ENCODE data around the gene ZSCAN30. TPM values are rescaled to one million over a fixed set of nuclear protein-coding genes. Genes with fewer than 3 reads are reported as not detected.

ZSCAN30 gene
- total and polyA plus RNA-seq, 12 donors, result 3.8 to 31.5 (median 14.2) TPM

DNA sequence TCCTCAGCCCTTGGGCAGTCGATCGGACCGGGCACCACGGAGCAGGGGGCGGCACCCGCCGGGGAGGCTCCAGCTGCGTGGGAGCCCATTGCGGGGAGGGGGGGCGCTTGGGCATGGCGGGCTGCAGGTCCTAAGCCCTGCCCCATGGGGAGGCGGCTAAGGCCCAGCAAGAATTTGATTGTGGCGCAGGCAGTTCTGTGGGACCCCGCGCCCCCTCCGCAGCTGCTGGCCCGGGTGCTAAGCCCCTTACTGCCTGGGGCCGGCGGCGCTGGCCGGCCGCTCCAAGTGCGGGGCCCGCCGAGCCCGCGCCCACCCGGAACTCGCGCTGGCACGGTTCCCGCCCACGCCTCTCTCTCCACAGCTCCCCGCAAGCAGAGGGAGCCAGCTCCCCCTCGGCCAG lies 18.4 kb downstream of the ZSCAN30 start:
- Histone ChIP-seq H3K27ac (no peak overlapping the region), H3K9me3 (peaks cover 0 to 50% (median 0%) of the 10 kb centered on the region in 11 donors), H3K4me1 (peaks cover 0 to 12% (median 5%) of the 10 kb centered on the region in 9 donors), H3K27me3 (no peaks in the 10 kb centered on the region), H3K4me3 (no peak overlapping the region), H3K36me3 (no peaks in the 10 kb centered on the region)
- TF ChIP-seq, protein P1, sequence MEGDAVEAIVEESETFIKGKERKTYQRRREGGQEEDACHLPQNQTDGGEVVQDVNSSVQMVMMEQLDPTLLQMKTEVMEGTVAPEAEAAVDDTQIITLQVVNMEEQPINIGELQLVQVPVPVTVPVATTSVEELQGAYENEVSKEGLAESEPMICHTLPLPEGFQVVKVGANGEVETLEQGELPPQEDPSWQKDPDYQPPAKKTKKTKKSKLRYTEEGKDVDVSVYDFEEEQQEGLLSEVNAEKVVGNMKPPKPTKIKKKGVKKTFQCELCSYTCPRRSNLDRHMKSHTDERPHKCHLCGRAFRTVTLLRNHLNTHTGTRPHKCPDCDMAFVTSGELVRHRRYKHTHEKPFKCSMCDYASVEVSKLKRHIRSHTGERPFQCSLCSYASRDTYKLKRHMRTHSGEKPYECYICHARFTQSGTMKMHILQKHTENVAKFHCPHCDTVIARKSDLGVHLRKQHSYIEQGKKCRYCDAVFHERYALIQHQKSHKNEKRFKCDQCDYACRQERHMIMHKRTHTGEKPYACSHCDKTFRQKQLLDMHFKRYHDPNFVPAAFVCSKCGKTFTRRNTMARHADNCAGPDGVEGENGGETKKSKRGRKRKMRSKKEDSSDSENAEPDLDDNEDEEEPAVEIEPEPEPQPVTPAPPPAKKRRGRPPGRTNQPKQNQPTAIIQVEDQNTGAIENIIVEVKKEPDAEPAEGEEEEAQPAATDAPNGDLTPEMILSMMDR (IDR thresholded peaks at IDR 0.05), result no peak
- ATAC-seq (peak in 1 of 8 donors; percentile 28), DNase-seq (no peak)
- intact Hi-C loops (cut with DNase I), result loop anchor here in 1 of 10 donors (10.0 kb wide), 1 partner anchor 1057 kb away; no protein-coding TSS in a partner anchor
- WGBS, 2 donors, result 93 to 96% methylated on average over 32 to 35 of the region's 35 CpGs

DNA sequence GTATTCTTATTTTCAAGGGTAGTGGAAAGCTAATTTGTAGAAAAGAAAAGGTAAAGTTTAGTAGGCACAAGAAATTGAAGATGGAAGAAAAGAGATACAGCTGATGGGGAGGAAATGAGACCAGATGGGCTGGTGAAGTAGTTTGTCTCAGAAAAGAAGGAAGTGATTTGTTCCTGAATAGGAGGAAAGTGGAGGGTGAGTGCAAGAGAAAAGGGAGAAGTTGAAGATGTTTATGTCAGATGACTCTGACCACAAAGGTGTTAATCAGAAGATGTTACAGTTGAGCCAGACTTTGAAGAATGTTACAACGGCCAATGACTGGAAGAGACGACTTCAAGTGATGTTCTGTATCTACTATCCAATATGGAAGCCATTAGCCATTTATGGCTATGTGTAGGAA lies 21.2 kb downstream of the ZSCAN30 start:
- intact Hi-C loops (cut with DNase I), result no loop called here
- no peak for DNase-seq
- peaks cover 0 to 6% (median 0%) of the 10 kb centered on the region in 9 donors for H3K36me3 ChIP-seq
- H3K4me3 ChIP-seq, result no peak overlapping the region
- no peaks in the 10 kb centered on the region for H3K27me3 ChIP-seq
- peaks cover 0 to 34% (median 0%) of the 10 kb centered on the region in 11 donors for H3K9me3 ChIP-seq
- 69 to 96% methylated on average over 2 of the region's 2 CpGs for WGBS, 2 donors
- TF ChIP-seq, protein P1 (IDR thresholded peaks at IDR 0.05), result no peak
- H3K27ac ChIP-seq, result no peak overlapping the region
- ATAC-seq, result no peak
- H3K4me1 ChIP-seq, result peaks cover 0 to 12% (median 5%) of the 10 kb centered on the region in 9 donors

DNA sequence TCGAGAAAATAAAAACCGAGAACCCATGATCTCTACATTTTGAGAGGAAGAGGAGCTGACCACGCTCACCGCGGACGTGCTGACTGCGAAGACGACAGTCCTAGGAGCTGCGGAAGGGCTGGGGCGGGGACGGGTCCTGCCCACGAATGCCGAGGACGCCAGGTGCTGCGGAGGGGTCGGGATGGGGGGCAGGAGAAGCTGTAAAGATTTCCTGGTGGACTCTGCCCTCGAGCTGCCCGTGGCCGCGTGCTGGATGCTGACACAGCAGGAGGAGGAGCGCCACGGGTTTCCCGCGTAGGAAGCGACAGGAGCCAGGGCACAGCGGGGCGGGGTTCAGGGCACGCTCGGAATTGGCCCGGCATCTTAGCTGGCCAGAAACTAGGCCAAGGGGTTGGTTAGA lies 22.2 kb downstream of the ZSCAN30 start:
- Histone ChIP-seq H3K27me3 (no peaks in the 10 kb centered on the region), H3K36me3 (peaks cover 0 to 16% (median 3%) of the 10 kb centered on the region in 9 donors), H3K9me3 (peaks cover 0 to 23% (median 0%) of the 10 kb centered on the region in 11 donors), H3K4me3 (peak overlapping the region; percentile 38 to 88 (median 73)), H3K27ac (peak overlapping the region; percentile 21 to 93 (median 87)), H3K4me1 (peaks cover 0 to 12% (median 5%) of the 10 kb centered on the region in 9 donors)
- ATAC-seq, result peak in 4 of 8 donors; percentile 4 to 42 (median 15)
- intact Hi-C loops (cut with DNase I), result loop anchor here in 3 of 10 donors (1.0 to 2.0 kb wide), 5 partner anchors 21 to 77 kb away; partner anchors contain the start of genes ZNF24 (in 2 of the 3) and ZNF397 (in 2 of the 3)
- TF ChIP-seq, protein P1 (IDR thresholded peaks at IDR 0.05), result no peak
- peak; percentile 11 to 35 for DNase-seq
- WGBS, 2 donors, result 40 to 41% methylated on average over 30 of the region's 30 CpGs

DNA sequence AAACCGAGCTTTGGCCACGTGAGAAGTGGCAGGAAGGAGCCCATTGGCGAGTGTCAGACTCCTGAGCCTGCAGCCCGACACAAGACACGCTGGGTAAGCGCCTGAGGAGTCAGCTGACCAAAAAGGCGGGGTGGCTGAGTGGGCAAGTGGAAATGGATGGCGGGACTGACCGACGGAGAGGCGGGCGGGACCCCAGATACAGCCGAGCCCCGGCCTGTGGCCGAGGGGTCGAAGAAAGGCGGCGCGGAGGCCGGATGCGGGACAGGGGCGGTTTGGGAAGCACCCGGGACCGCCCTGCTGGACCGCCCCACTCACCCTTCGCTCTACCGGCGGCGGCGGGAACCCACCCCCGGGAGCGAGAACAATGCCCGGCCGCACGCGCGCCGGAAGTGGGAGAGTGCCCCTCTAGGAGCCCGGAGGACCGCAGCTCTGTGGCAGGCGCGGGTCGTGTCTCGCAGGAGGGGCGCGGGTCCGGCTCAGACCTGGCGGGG lies 22.8 kb downstream of the ZSCAN30 start:
- no peaks in the 10 kb centered on the region for H3K27me3 ChIP-seq
- peak; percentile 95 to 98 (median 98) for ATAC-seq
- peaks cover 0 to 17% (median 0%) of the 10 kb centered on the region in 11 donors for H3K9me3 ChIP-seq
- peak overlapping the region; percentile 21 to 93 (median 87) for H3K27ac ChIP-seq
- H3K36me3 ChIP-seq, result peaks cover 0 to 22% (median 8%) of the 10 kb centered on the region in 9 donors
- peak overlapping the region; percentile 38 to 88 (median 73) for H3K4me3 ChIP-seq
- intact Hi-C loops (cut with DNase I), result loop anchor here in 3 of 10 donors (1.0 to 2.0 kb wide), 5 partner anchors 22 to 78 kb away; partner anchors contain the start of genes ZNF24 (in 2 of the 3) and ZNF397 (in 2 of the 3)
- H3K4me1 ChIP-seq, result peaks cover 0 to 12% (median 5%) of the 10 kb centered on the region in 9 donors
- 0 to 2% methylated on average over 46 to 48 of the region's 48 CpGs for WGBS, 2 donors
- DNase-seq, result peak; percentile 85
- TF ChIP-seq, protein P1 (IDR thresholded peaks at IDR 0.05), result peak in 3 of 9 donors; percentile 6 to 31 (median 15)

Measured in heart right ventricle (tissue), 16 donors.